22Rv1 (cell line): Measurements from ENCODE around the gene XPO4.

Experiments
- H3K27ac ChIP-seq: fragments of 450-650 bp; 2 replicates; pipeline ENCODE4 v1.5.1; 2017
- ZFX ChIP-seq: fragments of 450-650 bp; IDR thresholded peaks from 2 replicates; pipeline ENCODE4 v1.6.1; 2017; ENCODE audit warnings: antibody characterized with exemption, borderline replicate concordance
- TF ChIP-seq, protein P1 (sequence below): fragments of 450-650 bp; IDR thresholded peaks from 2 replicates; pipeline ENCODE4 v1.5.1; 2017; ENCODE audit warnings: mild to moderate bottlenecking

The XPO4 gene

DNA sequence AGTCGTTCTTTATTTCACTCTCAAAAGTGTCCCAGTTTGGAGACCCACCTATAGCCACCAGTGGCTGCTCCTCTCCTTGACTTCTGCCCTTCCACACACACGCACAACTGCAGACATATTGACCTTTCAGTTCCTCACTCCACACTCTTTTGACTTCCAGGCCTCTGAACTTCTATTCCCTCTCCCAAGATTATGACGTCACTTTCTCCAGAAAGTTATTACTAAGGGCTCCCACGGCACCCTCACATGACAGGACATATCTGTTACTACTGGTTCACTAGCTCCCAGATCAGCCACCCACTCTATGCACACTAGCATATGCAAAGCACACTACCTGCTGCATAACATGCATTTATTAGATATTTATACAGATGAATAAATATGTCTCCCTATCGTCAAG is 45.9 kb downstream of the XPO4 start:
- TF ChIP-seq ZFX, result no peak
- TF ChIP-seq, protein P1, sequence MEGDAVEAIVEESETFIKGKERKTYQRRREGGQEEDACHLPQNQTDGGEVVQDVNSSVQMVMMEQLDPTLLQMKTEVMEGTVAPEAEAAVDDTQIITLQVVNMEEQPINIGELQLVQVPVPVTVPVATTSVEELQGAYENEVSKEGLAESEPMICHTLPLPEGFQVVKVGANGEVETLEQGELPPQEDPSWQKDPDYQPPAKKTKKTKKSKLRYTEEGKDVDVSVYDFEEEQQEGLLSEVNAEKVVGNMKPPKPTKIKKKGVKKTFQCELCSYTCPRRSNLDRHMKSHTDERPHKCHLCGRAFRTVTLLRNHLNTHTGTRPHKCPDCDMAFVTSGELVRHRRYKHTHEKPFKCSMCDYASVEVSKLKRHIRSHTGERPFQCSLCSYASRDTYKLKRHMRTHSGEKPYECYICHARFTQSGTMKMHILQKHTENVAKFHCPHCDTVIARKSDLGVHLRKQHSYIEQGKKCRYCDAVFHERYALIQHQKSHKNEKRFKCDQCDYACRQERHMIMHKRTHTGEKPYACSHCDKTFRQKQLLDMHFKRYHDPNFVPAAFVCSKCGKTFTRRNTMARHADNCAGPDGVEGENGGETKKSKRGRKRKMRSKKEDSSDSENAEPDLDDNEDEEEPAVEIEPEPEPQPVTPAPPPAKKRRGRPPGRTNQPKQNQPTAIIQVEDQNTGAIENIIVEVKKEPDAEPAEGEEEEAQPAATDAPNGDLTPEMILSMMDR, result no peak
- no peak overlapping the region for H3K27ac ChIP-seq

DNA sequence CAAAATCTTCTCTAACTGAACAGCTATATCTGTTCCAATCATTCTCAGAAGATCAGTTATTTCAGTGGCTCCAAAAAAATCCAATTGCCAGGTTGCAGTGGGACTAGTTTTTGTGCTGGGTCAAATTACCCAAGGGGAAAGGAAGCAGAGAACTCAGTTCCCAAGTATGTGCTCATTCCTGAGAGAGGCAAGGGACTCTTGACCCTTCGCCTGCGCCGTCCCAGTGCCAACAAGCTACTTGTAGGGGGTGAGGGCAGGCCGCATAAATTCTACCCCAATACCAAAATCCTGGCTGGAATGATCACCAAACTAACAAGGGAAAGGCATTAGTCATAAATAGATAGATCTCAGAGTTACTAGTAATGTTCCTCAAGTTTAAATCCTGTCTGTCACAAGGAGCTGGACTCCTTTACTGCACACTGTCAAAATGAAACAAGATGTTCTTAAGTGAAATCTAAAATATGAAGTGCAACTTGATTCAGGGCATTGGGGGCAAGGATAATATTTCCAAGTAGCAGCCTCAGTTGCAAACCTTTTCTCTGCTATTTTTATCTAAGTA is 50.6 kb downstream of the XPO4 start:
- no peak overlapping the region for H3K27ac ChIP-seq
- TF ChIP-seq, protein P1, result no peak
- no peak for TF ChIP-seq ZFX

DNA sequence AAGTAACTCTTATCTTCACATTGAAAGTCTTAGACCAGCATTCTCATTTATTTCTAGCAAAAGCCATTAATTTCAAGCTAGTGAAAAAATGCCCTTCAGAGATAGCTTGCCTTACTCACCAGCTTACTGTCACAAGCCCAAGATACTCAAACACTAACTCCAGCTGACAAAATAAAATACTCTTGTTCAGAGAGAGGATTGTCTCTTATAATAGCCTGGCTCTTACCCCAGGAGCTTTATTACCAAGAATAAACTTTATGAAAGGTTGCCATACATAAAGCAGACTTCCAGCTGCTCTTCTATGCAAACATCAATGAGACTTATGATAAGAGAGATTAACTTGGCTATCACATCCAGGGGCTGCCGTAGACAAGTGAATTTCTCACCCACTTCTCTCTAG is 53.6 kb downstream of the XPO4 start:
- H3K27ac ChIP-seq, result no peak overlapping the region
- TF ChIP-seq, protein P1, result no peak
- TF ChIP-seq ZFX, result no peak

DNA sequence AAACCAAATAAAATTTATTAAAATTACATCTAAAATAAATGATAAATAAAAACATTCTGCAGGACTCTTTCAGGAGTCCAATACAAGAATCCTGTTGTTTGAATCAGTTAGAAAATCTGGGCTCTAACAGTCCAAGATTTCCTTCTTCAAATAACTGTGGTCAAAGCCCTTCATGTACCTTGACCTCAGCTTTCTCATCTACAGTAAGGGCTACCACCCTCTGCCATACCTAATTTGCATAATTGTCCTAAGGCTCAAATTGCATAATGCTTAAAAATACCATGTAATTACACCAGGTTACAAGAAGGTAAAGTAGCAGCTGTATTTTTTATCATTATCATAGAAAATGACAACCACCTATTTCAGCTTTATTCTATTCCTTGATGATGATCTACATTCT is 54.3 kb downstream of the XPO4 start:
- H3K27ac ChIP-seq, result no peak overlapping the region
- TF ChIP-seq ZFX, result no peak
- TF ChIP-seq, protein P1, result no peak

DNA sequence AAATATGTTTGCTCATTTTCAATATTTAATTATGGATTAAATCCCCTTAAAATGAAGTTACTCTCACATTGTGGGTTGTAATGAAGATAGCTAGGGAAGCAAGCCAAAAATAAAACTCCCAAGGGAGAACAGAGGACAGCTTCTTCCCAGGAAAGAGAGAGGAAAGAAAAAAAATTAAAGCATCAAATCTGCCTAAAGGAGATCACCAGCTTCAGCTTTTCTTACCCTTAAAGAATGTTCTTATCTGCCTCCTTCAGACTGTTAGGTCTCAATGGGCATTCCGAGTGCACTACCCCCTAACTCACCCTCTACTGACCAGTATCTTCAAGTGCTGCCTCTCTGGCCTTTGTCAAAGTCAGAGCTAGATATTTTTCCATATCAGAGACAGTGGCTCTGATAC is 55.2 kb downstream of the XPO4 start:
- H3K27ac ChIP-seq, result no peak overlapping the region
- TF ChIP-seq, protein P1, result no peak
- TF ChIP-seq ZFX, result no peak

DNA sequence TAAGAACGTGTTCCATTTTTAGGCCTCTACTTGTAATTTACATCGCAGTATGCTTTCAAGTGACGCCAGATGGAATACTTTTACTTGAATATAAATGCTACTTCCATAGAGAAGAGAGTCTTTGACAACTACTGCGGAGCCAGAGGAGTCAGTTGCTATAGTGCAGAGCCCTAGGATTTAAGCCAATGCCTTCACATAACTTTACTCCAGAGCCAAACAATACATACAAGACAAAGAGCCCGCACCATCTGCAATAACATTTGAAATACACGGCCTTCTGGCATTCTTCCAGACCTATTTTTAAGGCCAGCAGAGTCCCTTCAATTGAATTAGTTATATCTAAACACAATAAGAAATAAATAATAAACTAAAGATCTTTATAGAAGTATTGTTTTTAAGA is 59.4 kb downstream of the XPO4 start:
- no peak for TF ChIP-seq ZFX
- TF ChIP-seq, protein P1, result no peak
- H3K27ac ChIP-seq, result peak overlapping the region; percentile 28; the same call in 1 of the 2 replicates

DNA sequence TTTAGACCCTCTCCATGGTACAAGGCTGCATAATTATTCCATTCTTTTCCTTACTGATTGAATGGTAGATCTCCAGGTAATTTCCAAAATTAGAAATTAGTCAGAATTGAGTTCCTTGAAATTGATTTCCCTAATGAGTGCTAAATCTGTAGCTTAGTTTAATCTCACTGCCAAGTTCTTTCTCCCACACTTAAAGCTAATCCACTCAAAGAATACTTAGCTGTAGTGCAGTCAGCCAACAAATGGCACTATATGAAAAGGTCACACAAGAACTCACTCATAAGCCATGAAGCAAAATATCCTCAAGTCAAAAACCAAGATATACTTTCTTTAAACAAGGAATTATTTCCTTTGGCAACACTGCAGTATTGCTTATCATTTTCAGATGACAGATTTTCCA is 62.0 kb downstream of the XPO4 start:
- TF ChIP-seq, protein P1, result no peak
- no peak overlapping the region for H3K27ac ChIP-seq
